ENCODE results near the gene IL9. TPM values are rescaled to one million over a fixed set of nuclear protein-coding genes. Genes with fewer than 3 reads are reported as not detected.

IL9 gene
- polyA plus RNA-seq, 2 donors = not detected

- Histone ChIP-seq H3K27me3 (ENCODE audit: control insufficient read depth in 1 of 2, insufficient read depth in 2 of 2, low read length in 2 of 2) (no peaks in the 10 kb centered on the region), H3K4me3 (ENCODE audit: low read depth in 1 of 2, low read length in 2 of 2) (no peak overlapping the region), H3K36me3 (ENCODE audit: control insufficient read depth in 2 of 2, insufficient read depth in 2 of 2, low read length in 1 of 2) (no peaks in the 10 kb centered on the region), H3K27ac (ENCODE audit: low read depth in 2 of 2, low read length in 1 of 2) (no peak overlapping the region), H3K4me1 (ENCODE audit: control insufficient read depth in 2 of 2, insufficient read depth in 2 of 2, low read length in 1 of 2) (no peaks in the 10 kb centered on the region), H3K9me3 (ENCODE audit: control insufficient read depth in 2 of 2, insufficient read depth in 1 of 2, low read depth in 1 of 2, low read length in 1 of 2) (no peaks in the 10 kb centered on the region)
- WGBS, 2 donors = 92 to 97% methylated on average over 6 of the region's 6 CpGs
These were observed 45.0 kb downstream of the IL9 start for GRCh38 chr5:135850671-135851070.

- no peaks in the 10 kb centered on the region for H3K36me3 ChIP-seq (ENCODE audit: control insufficient read depth in 2 of 2, insufficient read depth in 2 of 2, low read length in 1 of 2)
- H3K4me3 ChIP-seq (ENCODE audit: low read depth in 1 of 2, low read length in 2 of 2) = no peak overlapping the region
- H3K27me3 ChIP-seq (ENCODE audit: control insufficient read depth in 1 of 2, insufficient read depth in 2 of 2, low read length in 2 of 2) = no peaks in the 10 kb centered on the region
- no peaks in the 10 kb centered on the region for H3K4me1 ChIP-seq (ENCODE audit: control insufficient read depth in 2 of 2, insufficient read depth in 2 of 2, low read length in 1 of 2)
- WGBS, 2 donors = 88 to 93% methylated on average over 9 of the region's 9 CpGs
- H3K9me3 ChIP-seq (ENCODE audit: control insufficient read depth in 2 of 2, insufficient read depth in 1 of 2, low read depth in 1 of 2, low read length in 1 of 2) = no peaks in the 10 kb centered on the region
- no peak overlapping the region for H3K27ac ChIP-seq (ENCODE audit: low read depth in 2 of 2, low read length in 1 of 2)
These were observed 45.4 kb downstream of the IL9 start for GRCh38 chr5:135850231-135850630.

GRCh38 chr5:135847976-135848375 lies 47.7 kb downstream of the IL9 start:
- WGBS, 2 donors = 83 to 89% methylated on average over 1 of the region's 1 CpG
- H3K36me3 ChIP-seq (ENCODE audit: control insufficient read depth in 2 of 2, insufficient read depth in 2 of 2, low read length in 1 of 2) = no peaks in the 10 kb centered on the region
- peaks cover 0 to 3% of the 10 kb centered on the region in 2 donors for H3K4me1 ChIP-seq (ENCODE audit: control insufficient read depth in 2 of 2, insufficient read depth in 2 of 2, low read length in 1 of 2)
- no peaks in the 10 kb centered on the region for H3K27me3 ChIP-seq (ENCODE audit: control insufficient read depth in 1 of 2, insufficient read depth in 2 of 2, low read length in 2 of 2)
- H3K9me3 ChIP-seq (ENCODE audit: control insufficient read depth in 2 of 2, insufficient read depth in 1 of 2, low read depth in 1 of 2, low read length in 1 of 2) = no peaks in the 10 kb centered on the region
- no peak overlapping the region for H3K27ac ChIP-seq (ENCODE audit: low read depth in 2 of 2, low read length in 1 of 2)
- H3K4me3 ChIP-seq (ENCODE audit: low read depth in 1 of 2, low read length in 2 of 2) = no peak overlapping the region

GRCh38 chr5:135846311-135846710 lies 49.3 kb downstream of the IL9 start:
- Histone ChIP-seq H3K4me1 (ENCODE audit: control insufficient read depth in 2 of 2, insufficient read depth in 2 of 2, low read length in 1 of 2) (peaks cover 0 to 3% of the 10 kb centered on the region in 2 donors), H3K36me3 (ENCODE audit: control insufficient read depth in 2 of 2, insufficient read depth in 2 of 2, low read length in 1 of 2) (no peaks in the 10 kb centered on the region), H3K4me3 (ENCODE audit: low read depth in 1 of 2, low read length in 2 of 2) (no peak overlapping the region), H3K27me3 (ENCODE audit: control insufficient read depth in 1 of 2, insufficient read depth in 2 of 2, low read length in 2 of 2) (no peaks in the 10 kb centered on the region), H3K9me3 (ENCODE audit: control insufficient read depth in 2 of 2, insufficient read depth in 1 of 2, low read depth in 1 of 2, low read length in 1 of 2) (no peaks in the 10 kb centered on the region), H3K27ac (ENCODE audit: low read depth in 2 of 2, low read length in 1 of 2) (no peak overlapping the region)

GRCh38 chr5:135843571-135844337 lies 51.9 kb downstream of the IL9 start:
- 74 to 76% methylated on average over 6 of the region's 6 CpGs for WGBS, 2 donors
- Histone ChIP-seq H3K4me3 (ENCODE audit: low read depth in 1 of 2, low read length in 2 of 2) (no peak overlapping the region), H3K36me3 (ENCODE audit: control insufficient read depth in 2 of 2, insufficient read depth in 2 of 2, low read length in 1 of 2) (no peaks in the 10 kb centered on the region), H3K9me3 (ENCODE audit: control insufficient read depth in 2 of 2, insufficient read depth in 1 of 2, low read depth in 1 of 2, low read length in 1 of 2) (peaks cover 0 to under 1% of the 10 kb centered on the region in 2 donors), H3K4me1 (ENCODE audit: control insufficient read depth in 2 of 2, insufficient read depth in 2 of 2, low read length in 1 of 2) (peaks cover 0 to 3% of the 10 kb centered on the region in 2 donors), H3K27me3 (ENCODE audit: control insufficient read depth in 1 of 2, insufficient read depth in 2 of 2, low read length in 2 of 2) (no peaks in the 10 kb centered on the region), H3K27ac (ENCODE audit: low read depth in 2 of 2, low read length in 1 of 2) (no peak overlapping the region)

- Histone ChIP-seq H3K27me3 (ENCODE audit: control insufficient read depth in 1 of 2, insufficient read depth in 2 of 2, low read length in 2 of 2) (no peaks in the 10 kb centered on the region), H3K27ac (ENCODE audit: low read depth in 2 of 2, low read length in 1 of 2) (no peak overlapping the region)
- WGBS, 2 donors = 61 to 77% methylated on average over 4 of the region's 4 CpGs
These were observed 52.9 kb downstream of the IL9 start for GRCh38 chr5:135842737-135843136.

More at GRCh38 chr5:135842737-135843136, 52.9 kb downstream of the IL9 start:
- peaks cover 0 to 4% of the 10 kb centered on the region in 2 donors for H3K9me3 ChIP-seq (ENCODE audit: control insufficient read depth in 2 of 2, insufficient read depth in 1 of 2, low read depth in 1 of 2, low read length in 1 of 2)
- H3K4me1 ChIP-seq (ENCODE audit: control insufficient read depth in 2 of 2, insufficient read depth in 2 of 2, low read length in 1 of 2) = peaks cover 0 to 3% of the 10 kb centered on the region in 2 donors
- no peaks in the 10 kb centered on the region for H3K36me3 ChIP-seq (ENCODE audit: control insufficient read depth in 2 of 2, insufficient read depth in 2 of 2, low read length in 1 of 2)
- no peak overlapping the region for H3K4me3 ChIP-seq (ENCODE audit: low read depth in 1 of 2, low read length in 2 of 2)

Other genes with a start within 250 kb of the IL9 start
- 1 to 10 TPM in 1 of 2 donors, under 1 TPM in 1; 0.24 to 1.2 TPM for gene SLC25A48, start 61.2 kb downstream of the IL9 start, polyA plus RNA-seq
- gene LECT2, start 59.1 kb upstream of the IL9 start, polyA plus RNA-seq = not detected
- 10 to 100 TPM; 13.9 to 14.0 TPM for gene TGFBI, start 133.1 kb upstream of the IL9 start, polyA plus RNA-seq
- 1 to 10 TPM; 5.0 to 6.9 TPM for gene SMAD5, start 237.0 kb upstream of the IL9 start, polyA plus RNA-seq